ENCODE measurements around the gene CYRIA.

CYRIA gene

GRCh38 chr2:16669388-16669787, 3.8 kb upstream of the CYRIA start:
- no peak for TF ChIP-seq ZFX (IDR thresholded peaks at IDR 0.05)
- TF ChIP-seq, protein P1, sequence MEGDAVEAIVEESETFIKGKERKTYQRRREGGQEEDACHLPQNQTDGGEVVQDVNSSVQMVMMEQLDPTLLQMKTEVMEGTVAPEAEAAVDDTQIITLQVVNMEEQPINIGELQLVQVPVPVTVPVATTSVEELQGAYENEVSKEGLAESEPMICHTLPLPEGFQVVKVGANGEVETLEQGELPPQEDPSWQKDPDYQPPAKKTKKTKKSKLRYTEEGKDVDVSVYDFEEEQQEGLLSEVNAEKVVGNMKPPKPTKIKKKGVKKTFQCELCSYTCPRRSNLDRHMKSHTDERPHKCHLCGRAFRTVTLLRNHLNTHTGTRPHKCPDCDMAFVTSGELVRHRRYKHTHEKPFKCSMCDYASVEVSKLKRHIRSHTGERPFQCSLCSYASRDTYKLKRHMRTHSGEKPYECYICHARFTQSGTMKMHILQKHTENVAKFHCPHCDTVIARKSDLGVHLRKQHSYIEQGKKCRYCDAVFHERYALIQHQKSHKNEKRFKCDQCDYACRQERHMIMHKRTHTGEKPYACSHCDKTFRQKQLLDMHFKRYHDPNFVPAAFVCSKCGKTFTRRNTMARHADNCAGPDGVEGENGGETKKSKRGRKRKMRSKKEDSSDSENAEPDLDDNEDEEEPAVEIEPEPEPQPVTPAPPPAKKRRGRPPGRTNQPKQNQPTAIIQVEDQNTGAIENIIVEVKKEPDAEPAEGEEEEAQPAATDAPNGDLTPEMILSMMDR (conservative IDR thresholded peaks at IDR 0.05), result no peak
- no peak overlapping the region for H3K27ac ChIP-seq

DNA sequence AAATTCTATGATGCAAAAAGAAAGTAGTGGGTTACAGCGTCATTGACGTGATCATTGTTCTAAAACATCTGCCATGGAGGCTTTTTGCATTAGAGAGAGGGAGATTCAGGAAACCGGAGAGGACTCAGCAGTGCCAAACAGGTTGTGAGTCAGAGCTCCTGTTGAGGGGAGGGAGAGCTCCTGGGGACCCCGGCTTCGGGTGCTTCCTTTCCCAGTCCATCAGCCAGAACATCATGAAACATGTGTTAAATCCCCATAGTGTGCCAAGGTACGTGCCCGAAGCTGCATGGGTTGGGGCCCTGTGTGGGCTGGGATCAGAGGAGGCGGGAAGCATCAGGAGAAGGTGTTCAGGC, 791 bp upstream of the CYRIA start:
- no peak overlapping the region for H3K27ac ChIP-seq
- TF ChIP-seq, protein P1 (conservative IDR thresholded peaks at IDR 0.05), result no peak
- no peak for TF ChIP-seq ZFX (IDR thresholded peaks at IDR 0.05)

GRCh38 chr2:16664809-16665747, 556 bp downstream of the CYRIA start:
- peak overlapping the region; percentile 26; the same call in 1 of the 2 replicates for H3K27ac ChIP-seq
- TF ChIP-seq, protein P1 (conservative IDR thresholded peaks at IDR 0.05), result no peak
- no peak for TF ChIP-seq ZFX (IDR thresholded peaks at IDR 0.05)

GRCh38 chr2:16664052-16664731, 1.4 kb downstream of the CYRIA start:
- TF ChIP-seq, protein P1 (conservative IDR thresholded peaks at IDR 0.05), result no peak
- no peak for TF ChIP-seq ZFX (IDR thresholded peaks at IDR 0.05)

GRCh38 chr2:16663121-16663905, 2.3 kb downstream of the CYRIA start:
- TF ChIP-seq, protein P1 (conservative IDR thresholded peaks at IDR 0.05), result no peak
- no peak for TF ChIP-seq ZFX (IDR thresholded peaks at IDR 0.05)
- no peak overlapping the region for H3K27ac ChIP-seq

More at GRCh38 chr2:16664052-16664731, 1.4 kb downstream of the CYRIA start:
- no peak overlapping the region for H3K27ac ChIP-seq

DNA sequence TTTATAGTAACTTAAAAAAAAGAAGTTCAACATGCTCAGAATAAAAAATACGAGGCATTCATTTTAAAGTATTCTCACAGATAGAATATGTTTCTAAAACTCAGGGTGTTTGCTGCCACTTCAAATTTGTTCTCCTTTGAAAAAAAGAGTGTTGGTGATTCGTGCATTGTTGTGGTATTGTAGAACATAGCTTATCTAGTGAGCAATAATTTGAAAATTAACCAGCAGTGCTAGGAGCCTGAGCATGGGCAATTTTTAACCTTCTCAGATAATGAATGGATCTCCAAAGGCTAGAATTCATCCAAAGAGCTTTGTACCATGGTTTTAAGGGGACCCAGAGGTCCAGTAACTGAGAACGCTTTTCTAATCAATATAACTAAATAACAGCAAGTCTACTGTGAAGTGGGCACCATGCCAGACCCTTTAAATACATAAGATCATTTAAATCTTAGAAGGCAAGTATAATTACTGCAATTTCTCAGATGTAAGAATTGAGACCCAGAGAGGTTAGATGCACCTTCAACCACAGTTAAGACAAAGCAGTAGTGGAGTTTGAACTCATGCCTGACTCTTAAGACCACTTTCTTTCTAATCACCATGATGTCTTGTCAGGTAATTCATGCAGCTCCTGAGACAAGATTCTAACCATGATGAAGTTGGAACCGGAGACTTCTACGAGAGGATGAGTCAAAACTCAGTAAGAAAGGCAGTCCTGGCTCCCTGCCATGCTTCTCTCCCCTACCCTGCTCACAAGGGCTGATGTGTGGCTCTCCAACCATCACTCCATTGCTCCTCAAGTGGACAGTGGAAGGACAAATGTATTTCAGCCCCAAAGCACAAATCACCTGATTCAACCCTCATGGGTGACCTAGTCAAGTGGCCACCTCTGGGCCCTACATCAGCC, 3.4 kb downstream of the CYRIA start:
- TF ChIP-seq, protein P1 (conservative IDR thresholded peaks at IDR 0.05), result no peak
- no peak overlapping the region for H3K27ac ChIP-seq

All from C4-2B (cell line).